22Rv1 (cell line): Measurements from ENCODE around the gene PTBP3.

Source experiments
- ZFX ChIP-seq: fragments of 450-650 bp; IDR thresholded peaks from 2 replicates; pipeline ENCODE4 v1.6.1; 2017; ENCODE audit warnings: antibody characterized with exemption, borderline replicate concordance
- TF ChIP-seq, protein P1 (sequence below): fragments of 450-650 bp; IDR thresholded peaks from 2 replicates; pipeline ENCODE4 v1.5.1; 2017; ENCODE audit warnings: mild to moderate bottlenecking

DNA sequence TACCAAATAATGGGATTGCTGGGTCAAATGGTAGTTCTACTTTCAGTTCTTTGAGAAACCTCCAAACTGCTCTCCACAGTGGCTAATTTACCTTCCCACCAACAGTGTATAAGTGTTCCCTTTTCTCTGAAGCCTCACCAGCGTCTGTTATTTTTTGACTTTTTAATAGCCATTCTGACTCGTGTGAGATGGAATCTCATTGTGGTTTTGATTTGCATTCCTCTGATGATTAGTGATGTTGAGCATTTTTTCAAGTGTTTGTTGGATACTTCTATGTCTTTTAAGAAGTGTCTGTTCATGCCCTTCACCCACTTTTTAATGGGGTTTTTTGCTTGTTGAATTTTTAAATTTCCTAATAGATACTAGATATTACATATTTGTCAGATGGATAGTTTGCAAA, 129.9 kb downstream of the PTBP3 start:
- TF ChIP-seq, protein P1, sequence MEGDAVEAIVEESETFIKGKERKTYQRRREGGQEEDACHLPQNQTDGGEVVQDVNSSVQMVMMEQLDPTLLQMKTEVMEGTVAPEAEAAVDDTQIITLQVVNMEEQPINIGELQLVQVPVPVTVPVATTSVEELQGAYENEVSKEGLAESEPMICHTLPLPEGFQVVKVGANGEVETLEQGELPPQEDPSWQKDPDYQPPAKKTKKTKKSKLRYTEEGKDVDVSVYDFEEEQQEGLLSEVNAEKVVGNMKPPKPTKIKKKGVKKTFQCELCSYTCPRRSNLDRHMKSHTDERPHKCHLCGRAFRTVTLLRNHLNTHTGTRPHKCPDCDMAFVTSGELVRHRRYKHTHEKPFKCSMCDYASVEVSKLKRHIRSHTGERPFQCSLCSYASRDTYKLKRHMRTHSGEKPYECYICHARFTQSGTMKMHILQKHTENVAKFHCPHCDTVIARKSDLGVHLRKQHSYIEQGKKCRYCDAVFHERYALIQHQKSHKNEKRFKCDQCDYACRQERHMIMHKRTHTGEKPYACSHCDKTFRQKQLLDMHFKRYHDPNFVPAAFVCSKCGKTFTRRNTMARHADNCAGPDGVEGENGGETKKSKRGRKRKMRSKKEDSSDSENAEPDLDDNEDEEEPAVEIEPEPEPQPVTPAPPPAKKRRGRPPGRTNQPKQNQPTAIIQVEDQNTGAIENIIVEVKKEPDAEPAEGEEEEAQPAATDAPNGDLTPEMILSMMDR = no peak
- TF ChIP-seq ZFX = no peak
